ENCODE measurements around the gene CEACAM19.
"Not testable (repeated sequence)": the region's sequence is repeated elsewhere in the genome, so short reads cannot be mapped to it uniquely, and the experiment has no call there.

CEACAM19 gene

GRCh38 chr19:44663996-44664395, 7.3 kb upstream of the CEACAM19 start:
- no peak overlapping the region for H3K4me3 ChIP-seq (ENCODE audit: low read depth, low read length)
- no peak for TF ChIP-seq CTCF (IDR thresholded peaks at IDR 0.05; ENCODE audit: low read depth, low read length, missing control alignments)
- no peak for DNase-seq (ENCODE audit: low read depth)
- in situ Hi-C loops (cut with HindIII; ENCODE audit: low sequenced_read_pairs), result no loop called here

DNA sequence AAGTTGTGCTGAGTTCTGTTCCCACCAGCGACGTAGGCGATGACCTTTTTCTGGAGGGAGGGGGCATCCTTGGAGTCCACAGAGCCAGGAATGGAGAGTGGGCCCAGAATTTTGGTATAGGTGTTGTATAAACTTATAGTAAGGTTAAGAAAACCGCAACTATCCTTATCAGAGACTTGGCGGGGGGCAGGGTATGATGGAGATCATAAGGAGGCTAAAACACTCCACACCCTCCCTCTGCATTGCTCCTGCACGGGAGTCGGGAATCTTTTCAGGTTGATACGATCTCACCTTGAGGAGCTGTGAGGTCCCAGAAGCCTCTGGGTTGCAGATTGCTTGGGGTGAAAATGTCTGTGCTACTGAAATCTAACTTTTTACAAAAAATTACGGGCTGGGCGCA, 6.3 kb upstream of the CEACAM19 start:
- TF ChIP-seq CTCF (IDR thresholded peaks at IDR 0.05; ENCODE audit: low read depth, low read length, missing control alignments), result no peak
- no peak for DNase-seq (ENCODE audit: low read depth)
- H3K4me3 ChIP-seq (ENCODE audit: low read depth, low read length), result no peak overlapping the region
- in situ Hi-C loops (cut with HindIII; ENCODE audit: low sequenced_read_pairs), result no loop called here

DNA sequence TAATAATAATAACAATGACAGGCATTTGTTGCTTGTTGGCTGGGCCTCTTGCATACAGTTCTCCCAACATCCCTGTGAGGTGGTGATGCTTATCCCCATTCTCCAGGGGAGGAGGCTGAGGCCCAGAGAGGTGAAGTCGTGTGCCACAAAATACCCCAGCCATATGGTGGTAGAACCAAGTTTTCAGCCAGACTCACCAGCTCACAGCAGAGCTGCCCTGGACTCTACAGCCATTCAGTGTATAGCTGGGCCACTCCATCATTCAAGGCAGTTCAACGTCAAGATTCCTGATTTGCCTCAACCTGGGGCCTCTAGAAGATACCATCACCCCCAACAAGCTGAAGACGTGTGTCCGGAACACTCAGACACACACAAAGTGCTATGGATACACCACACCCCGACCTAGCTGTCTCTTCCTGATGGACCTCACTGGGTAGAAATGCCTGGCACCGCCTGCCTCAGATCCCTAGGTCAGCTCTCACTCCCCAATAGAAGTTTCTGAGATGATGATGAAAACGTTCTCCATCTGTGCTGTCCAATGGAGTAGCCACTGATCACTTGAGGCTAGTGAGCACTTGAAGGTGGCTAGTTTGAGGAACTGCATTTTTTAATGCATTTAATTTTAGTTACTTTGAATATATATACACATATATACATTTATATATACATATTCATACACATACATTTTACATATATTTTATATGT, 4.3 kb upstream of the CEACAM19 start:
- no peak for DNase-seq (ENCODE audit: low read depth)
- in situ Hi-C loops (cut with HindIII; ENCODE audit: low sequenced_read_pairs), result no loop called here
- TF ChIP-seq CTCF (IDR thresholded peaks at IDR 0.05; ENCODE audit: low read depth, low read length, missing control alignments), result no peak
- no peak overlapping the region for H3K4me3 ChIP-seq (ENCODE audit: low read depth, low read length)

DNA sequence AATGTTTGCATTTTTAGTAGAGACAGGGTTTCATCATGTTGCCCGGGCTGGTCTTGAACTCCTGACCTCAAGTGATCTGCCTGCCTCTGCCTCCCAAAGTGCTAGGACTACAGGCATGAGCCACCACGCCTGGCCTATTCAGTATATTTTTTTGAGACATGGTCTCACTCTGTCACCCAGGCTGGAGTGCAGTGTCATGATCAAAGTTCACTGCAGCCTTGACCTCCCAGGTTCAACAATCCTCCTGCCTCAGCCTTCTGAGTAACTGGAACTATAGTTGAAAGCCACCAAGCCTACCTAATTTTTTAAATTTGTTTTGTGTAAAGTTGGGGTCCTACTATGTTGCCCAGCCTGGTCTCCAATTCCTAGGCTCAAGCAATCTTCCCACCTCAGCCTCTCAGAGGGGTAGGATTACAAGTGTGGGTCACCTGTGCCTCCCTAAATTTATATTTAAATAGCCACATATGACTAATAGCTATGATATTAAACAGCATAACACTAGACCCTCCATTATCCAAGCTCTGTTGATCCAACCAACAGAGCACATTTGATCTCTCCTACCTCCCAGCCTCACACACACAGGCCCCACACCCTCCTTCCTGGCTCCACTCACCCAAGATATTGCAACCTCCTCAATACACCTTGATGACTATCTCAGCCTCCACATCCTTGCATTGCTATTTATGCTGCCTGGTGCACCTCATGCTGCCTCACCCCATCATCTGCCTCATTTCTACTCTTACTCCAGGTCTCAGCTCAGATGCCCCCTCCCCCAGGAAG, 2.1 kb upstream of the CEACAM19 start:
- no peak for TF ChIP-seq CTCF (IDR thresholded peaks at IDR 0.05; ENCODE audit: low read depth, low read length, missing control alignments)
- no peak for DNase-seq (ENCODE audit: low read depth)
- in situ Hi-C loops (cut with HindIII; ENCODE audit: low sequenced_read_pairs), result no loop called here
- H3K4me3 ChIP-seq (ENCODE audit: low read depth, low read length), result no peak overlapping the region

GRCh38 chr19:44670027-44670426, 1.3 kb upstream of the CEACAM19 start:
- H3K4me3 ChIP-seq (ENCODE audit: low read depth, low read length); in situ Hi-C loops (cut with HindIII; ENCODE audit: low sequenced_read_pairs); DNase-seq (ENCODE audit: low read depth): not testable (repeated sequence)

DNA sequence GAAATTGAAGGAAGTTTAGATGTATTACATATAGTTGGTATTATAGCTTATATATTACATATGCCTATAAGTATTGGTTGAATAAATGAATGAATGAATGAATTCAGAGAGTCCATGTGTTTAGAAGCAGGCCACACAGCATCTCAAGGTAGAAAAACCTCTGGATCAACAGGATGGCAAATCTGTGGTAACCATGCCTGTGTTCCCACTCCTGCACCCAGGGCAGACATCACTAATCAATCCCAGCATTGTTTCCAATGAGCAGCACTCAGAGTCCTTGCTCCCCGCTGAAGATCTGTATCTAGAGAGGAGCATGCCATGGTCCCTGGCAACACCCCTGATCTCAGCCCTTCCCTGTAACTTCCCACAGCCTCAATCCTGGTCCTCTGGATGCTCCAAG, 944 bp downstream of the CEACAM19 start:
- TF ChIP-seq CTCF (IDR thresholded peaks at IDR 0.05; ENCODE audit: low read depth, low read length, missing control alignments), result no peak
- in situ Hi-C loops (cut with HindIII; ENCODE audit: low sequenced_read_pairs), result no loop called here
- H3K4me3 ChIP-seq (ENCODE audit: low read depth, low read length), result no peak overlapping the region
- DNase-seq (ENCODE audit: low read depth), result no peak

- no peak for TF ChIP-seq CTCF (IDR thresholded peaks at IDR 0.05; ENCODE audit: low read depth, low read length, missing control alignments)
- no peak for DNase-seq (ENCODE audit: low read depth)
- in situ Hi-C loops (cut with HindIII; ENCODE audit: low sequenced_read_pairs), result no loop called here
- no peak overlapping the region for H3K4me3 ChIP-seq (ENCODE audit: low read depth, low read length)
Observed at GRCh38 chr19:44673510-44673909, 2.2 kb downstream of the CEACAM19 start.
